HG03457 (cell line): ENCODE data around the gene ASCC1.
A peak's percentile ranks its signal among the peaks of the same experiment; 100 is the strongest.
"Not testable (repeated sequence)": the region's sequence is repeated elsewhere in the genome, so short reads cannot be mapped to it uniquely, and the experiment has no call there.

Source experiments
- ATAC-seq: cut with Tn5 transposase; IDR thresholded peaks from one replicate; pipeline ENCODE4 v1.9.1; 2021; ENCODE audit warnings: moderate number of reproducible peaks; ENCODE audit not compliant: unreplicated experiment

Gene ASCC1

DNA sequence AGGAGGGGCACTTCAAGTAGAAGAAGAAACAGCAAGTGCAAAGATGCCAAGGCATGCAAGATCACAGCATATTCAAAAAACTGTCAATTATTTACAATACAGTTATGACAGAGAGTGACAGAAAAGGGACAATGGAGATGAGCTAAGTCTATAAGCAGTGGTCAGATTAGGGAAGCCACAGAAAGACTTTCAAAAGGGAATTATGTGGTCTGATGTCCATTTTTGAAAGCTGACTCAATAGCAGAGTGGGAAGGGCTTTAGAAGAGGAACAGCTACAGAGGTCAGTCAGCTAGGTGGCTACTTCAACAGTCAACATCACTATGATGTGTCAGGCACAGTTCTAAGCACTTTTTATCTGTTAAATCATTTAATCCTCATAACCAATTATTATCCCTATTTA, 82.6 kb downstream of the ASCC1 start:
- ATAC-seq = peak; percentile 68

DNA sequence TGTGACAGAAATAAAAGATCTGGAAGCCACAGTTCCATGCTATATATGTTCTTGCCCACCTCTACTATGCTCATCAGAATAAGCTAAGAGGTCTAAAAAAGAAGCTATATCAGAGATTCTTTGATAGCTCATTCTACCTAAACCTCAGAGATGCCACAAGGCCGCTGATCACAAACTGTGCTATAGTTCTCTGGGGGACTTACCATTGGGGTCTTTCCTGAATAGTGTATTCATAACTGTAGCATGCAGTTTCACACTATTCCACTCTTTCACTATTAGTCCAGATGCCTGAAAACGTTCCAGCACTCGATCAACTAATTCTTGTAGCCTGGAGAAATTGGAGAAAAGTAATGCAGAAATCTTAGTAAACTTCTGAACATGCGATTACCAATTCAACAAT, 83.2 kb downstream of the ASCC1 start:
- ATAC-seq = no peak

DNA sequence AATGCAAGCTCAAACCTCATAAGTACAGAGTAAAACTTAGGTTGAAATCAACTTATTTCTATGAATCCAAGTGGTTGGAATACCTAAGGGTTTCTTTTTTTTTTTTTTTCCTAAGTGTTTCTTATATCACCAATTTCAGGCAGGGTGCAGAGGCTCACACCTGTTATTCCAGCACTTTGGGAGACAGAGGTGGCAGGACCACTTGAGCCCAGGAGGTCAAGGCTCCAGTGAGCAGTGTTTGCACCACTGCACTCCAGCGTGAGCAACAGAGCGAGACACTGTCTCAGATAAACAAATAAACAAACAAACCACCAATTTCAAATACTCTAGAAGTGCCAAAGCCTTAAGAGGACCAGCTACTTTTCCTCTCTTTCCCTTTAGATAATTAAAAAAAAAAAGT, 88.5 kb downstream of the ASCC1 start:
- ATAC-seq = no peak

DNA sequence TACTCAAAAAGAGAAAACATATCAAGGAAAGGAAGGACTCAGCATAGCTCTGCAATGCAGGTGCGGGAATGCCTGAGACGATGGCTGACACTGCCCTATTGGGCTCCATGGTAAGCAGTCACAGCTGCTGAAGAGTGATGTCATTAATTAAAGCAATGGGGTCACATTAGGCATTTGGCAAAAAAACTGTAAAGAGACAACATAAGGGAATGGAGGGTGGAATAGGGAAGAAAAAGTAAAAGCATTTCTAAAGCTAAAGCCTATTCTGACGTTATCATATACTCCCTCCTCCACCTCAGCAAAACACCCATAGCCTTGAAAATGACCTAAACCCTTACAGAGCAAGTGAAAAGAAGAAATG, 89.2 kb downstream of the ASCC1 start:
- ATAC-seq = no peak

DNA sequence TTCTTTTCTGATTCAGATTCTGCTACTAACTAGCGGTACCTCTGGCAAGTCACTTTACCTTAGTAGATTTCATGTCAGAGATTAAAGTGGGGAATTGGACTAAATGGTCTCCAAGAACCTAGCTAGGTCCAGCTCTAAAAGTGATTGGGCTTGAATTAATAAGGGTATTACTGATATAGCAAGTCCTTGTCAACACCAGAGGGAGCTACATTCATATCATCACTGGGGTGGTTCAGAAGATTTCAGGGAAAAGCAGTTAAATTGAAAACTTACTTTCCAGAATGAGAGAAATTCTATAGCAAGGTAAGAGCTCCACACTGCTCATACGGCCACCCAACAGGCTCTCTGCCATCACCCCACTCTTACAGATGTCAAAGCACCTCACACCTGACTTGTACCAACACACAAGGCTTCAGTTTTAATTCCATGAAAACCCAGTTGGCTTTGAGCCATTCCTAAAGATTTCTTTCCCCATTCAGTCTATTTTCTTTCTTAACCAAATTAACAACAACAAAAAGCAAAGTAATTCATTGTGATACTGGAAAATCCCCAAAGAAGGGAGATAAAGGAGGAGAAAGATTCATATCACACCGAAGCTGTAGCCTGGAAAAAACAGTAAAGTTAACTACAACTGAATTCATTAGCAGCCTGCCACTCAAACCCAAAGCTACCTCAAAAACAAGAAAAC, 89.7 kb downstream of the ASCC1 start:
- no peak for ATAC-seq

DNA sequence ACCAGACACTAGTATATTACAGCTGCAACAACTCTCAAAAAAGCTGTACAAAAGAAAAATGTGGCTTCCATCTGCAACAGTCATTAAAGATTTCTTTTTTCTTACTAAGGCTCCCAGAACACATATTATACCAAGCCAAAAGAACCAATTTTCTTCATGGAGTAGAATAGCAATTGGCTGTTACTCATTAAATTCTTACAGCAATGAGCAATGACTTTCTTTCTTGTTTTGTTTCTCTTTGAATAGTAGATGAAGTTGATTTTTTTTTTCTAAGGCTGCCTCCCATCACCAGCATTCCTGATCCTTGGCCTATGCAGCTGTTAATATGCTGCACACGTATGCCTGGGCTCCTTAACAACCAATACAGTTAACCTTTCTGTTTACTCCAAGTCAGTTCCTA, 91.1 kb downstream of the ASCC1 start:
- ATAC-seq = no peak

DNA sequence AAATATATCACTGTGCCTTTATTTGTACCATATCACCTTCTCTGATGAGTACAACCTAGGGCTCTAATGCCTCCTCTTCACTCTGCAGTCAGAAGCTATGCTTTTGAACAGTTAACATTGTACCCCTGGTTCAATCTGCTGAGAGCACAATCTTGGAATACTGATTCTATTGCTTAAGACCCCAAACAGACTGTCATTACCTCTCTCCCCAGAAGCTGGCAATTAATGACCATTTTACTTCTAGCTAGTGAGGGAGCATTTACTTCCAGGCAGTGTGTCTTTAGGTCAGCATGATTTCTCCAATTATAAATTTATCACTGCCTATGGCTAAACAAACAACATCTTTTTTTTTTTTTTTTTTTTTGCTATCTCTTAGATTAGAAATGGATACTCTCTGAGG, 91.7 kb downstream of the ASCC1 start:
- no peak for ATAC-seq

DNA sequence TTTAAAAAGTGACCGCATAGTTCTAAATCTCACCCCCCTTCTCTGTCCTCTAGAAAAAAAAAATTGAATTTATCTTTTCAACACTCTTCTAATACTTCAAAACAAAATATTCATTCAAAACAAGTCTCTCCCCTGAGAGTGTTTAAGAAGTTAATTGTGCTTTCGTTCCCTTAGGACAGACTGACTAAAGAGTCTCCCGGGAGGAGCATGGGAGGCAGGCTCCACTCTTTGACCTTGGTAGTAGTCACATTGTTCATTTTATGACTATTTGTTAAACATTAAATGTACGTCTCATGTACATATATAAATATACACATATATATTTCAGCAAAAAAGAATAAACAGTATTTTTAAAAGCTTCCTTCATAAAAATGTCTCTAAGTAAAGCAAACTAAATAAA, 92.5 kb downstream of the ASCC1 start:
- ATAC-seq = no peak

DNA sequence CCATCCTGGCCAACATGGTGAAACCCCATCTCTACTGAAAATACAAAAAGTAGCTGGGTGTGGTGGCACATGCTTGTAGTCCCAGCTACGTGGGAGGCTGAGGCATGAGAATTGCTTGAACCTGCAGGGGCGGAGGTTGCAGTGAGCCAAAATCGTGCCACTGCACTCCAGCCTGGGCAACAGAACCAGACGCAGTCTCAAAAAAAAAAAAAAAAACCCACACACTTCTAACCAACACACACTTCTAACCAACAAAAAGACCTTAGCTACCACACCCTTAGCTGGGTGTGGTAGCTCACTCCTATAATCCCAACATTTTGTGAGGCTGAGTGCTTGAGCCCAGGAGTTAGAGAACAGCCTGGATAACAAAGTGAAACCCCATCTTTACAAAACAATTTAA, 93.9 kb downstream of the ASCC1 start:
- ATAC-seq = no peak

DNA sequence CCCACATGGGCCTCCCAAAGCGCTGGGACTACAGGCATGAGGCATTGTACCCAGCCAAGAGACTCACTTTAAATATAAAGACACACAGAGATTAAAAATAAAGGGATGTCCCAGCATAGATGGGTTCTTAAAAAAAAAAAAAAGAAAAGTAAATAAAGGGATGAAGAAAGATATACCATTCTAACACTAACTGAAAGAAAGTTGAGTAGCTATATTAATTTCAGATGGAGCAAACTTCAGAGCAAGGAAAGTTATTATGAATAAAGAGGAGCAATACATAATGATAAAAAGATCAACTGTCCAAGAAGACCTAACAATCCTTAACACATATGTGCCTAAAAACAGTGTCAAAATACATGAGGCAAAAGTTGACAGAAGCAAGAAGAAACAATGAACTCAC, 94.7 kb downstream of the ASCC1 start:
- no peak for ATAC-seq

DNA sequence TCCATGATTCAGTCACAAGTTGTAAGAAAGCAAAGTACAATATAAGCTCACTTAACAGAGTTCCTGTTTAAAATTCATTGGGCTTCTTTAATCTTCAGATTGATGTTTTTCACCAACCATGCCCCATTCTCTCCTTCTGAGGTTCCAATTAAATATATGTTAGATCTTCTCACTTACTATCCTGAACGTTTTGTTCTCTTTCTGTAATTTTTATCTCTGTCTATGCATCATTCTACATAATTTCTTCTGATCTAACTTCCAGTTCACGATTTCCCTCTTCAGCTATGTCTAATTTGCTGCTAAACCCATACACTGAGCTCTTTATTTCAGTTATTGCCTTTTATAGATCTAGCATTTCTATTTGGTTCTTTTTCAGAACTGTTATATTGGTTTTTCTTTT, 99.7 kb downstream of the ASCC1 start:
- ATAC-seq = no peak

DNA sequence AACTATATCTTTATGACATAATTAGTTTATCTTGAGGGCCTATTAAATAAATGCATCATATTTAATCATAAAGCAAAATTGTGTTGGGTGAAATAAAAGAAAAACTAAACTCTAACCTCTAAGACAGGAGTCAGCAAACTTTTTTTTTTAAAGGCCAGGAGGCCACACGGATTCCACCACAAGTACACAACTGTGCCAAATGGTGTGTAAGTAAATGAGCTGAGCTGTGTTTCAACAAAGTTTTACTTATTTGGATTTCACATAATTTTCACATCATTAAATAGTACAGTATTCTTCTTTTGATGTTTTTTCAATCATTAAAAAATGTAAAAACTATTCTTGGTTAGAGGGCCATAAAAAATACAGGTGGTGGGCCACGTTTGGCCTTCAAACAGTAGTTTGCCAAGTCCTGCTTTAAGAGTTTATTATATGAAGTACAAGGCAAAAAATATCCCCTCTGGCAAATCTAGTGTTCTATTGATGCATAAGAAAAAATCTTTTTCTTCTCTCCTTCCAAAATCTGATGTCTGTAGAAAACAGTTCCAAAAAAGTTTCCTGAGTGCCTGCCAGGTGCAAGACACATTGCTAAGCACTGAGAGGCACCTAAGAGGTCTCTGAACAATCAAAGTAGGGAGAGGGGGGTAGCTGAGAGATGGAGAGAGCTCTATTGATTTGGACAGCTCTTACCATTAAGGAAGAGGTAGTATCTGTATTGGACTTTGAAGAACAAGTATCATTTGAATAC, 101.2 kb downstream of the ASCC1 start:
- ATAC-seq = no peak

DNA sequence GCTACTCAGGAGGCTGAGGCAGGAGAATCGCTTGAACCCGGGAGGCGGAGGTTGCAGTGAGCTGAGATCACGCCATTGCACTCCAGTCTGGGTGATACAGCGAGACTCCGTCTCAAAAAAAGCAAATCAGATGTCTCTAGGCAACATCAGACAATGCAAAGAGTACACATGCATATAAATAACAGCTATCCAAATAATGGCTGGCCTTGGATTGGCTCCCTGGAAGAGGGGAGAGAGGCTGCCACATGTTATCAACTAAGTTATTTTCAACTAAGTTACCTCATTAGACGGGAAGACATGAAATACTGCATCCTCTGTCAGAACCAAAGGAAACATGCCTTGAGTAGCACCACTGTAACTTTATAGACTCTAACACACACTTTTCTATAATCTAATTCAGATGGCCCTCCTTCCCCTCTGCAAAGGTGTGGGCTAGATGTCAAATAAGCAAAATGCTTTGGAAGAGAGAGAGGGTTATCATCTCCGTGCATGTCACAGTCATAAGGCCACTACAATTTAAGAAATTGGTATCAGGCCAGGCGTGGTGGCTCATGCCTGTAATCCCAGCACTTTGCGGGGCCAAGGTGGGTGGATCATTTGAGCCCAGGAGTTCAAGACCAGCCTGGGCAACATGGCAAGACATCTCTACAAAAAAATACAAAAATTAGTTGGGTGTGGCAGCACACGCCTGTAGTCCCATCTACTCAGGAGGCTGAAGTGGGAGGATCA, 105.2 kb downstream of the ASCC1 start:
- no peak for ATAC-seq

DNA sequence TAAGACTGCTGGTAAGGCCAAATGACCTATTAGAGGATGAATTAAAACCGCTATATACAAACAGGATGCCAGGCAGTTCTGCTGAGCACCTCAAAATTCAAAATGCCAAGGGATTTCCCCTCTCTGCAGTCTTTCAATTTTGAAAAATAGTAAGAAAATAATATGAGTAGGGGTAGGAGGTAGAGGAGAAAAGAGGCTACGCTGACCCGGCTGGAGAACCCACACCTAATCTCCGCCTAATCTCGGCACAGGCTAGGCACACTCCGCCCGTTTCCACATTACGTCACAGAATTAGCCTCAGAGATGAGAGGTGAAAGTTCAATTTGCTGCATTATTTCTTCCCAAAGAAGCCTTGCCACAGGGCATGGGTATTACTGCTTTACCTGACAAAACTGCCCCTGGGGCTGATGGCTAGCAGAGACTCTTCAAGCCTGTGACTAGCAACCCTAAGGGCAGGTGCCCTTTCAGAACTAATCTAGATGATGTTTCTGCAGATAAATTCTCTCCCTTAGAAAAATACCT, 106.4 kb downstream of the ASCC1 start:
- no peak for ATAC-seq

DNA sequence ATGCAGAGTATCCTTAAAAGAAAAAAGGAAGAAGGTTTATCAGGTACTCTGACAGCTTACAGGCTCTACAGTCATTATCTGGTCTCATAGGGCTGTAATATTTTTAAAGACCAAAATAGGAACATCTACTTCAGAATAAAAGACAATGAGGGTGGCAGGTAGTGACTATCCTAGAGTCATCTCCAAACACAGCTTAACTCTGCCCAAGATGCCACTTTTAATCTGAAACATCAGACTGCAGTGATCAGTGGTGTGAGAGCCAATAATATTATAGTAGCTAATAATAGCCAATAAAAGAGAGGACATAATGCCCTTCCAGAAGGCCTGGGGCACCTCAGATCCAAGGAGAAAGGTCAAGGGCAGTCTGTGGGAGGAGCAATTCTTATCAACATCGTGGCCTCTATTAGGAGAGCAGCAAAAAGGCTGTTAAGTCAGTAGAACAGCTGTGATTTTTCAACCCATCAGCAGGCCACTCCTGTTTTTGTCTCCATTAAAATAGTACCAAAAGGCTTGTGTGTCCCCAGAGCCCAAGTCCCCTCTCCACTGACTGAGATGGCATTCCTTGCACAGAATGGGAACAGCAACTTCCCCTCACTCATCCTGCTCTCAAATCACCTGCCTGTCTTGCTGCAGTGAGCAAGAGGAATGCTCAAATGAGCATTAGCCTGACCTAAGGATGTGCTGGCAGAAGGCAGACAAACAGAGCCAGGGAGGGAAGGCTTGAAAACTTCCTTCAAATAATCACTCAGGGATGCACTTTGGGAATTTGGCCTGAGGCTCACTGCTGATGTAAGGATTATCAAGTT, 107.0 kb downstream of the ASCC1 start:
- no peak for ATAC-seq

DNA sequence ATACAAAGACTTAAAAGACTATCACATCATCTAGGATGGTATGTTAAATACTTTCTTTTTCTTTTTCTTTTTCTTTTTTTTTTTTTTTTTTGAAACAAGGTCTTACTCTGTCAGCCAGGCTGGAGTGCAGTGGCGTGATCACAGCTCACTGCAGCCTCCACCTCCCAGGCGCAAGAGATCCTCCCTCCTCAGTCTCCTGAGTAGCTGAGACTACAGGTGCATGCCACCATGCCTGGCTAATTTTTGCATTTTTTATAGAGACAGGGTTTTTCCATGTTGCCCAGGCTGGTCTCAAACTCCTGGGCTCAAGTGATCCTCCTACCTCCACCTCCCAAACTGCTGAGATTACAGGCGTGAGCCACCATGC, 108.1 kb downstream of the ASCC1 start:
- ATAC-seq = not testable (repeated sequence)

DNA sequence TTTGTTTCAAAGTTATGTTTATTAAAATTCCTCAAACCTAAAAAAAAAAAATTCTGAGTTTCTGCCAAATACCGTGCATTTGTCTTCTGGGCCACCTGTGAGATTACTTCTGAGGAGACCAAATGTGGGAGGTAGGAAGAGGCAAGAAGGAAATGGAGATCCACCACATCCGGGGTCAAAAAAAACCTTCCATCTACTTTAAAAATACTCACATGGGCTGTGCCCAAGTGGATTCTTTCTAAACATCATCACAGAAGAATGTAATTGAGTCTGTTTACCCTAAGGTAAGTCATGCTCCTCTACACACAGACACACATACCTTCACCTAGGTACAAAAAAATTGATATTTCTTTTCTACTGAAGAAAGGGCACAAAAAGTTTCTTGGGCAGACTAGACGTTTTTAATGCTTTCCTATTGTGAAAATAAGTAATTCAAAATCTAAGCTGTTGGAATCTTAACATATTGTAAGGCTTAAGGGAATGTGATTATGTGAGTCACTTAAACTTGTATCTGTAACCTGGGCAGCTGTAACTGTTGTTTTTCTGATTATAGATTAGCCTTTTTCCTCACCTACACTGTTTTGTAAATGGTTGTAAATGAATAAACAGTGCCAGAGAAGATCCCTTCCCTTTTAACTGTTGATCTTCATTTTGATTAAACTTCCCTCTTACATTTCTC, 108.6 kb downstream of the ASCC1 start:
- no peak for ATAC-seq

DNA sequence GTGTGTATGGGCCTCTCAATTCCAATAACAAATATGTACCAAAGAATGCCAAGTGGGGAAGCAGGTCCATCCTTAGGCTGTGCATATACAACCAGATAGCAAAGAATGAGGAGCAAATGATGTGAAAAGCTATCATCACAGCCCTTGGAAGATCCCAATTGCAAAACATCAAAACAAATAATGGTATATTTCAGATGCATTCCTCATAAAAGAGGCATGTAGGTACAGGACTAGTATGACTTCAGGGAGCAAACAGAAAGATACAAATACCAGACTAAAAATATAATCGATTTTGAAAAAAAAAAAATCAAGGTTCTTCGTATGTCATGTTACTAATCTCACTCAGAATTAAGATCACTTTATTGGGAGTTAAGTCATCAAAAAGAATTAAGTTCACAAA, 109.2 kb downstream of the ASCC1 start:
- ATAC-seq = no peak

DNA sequence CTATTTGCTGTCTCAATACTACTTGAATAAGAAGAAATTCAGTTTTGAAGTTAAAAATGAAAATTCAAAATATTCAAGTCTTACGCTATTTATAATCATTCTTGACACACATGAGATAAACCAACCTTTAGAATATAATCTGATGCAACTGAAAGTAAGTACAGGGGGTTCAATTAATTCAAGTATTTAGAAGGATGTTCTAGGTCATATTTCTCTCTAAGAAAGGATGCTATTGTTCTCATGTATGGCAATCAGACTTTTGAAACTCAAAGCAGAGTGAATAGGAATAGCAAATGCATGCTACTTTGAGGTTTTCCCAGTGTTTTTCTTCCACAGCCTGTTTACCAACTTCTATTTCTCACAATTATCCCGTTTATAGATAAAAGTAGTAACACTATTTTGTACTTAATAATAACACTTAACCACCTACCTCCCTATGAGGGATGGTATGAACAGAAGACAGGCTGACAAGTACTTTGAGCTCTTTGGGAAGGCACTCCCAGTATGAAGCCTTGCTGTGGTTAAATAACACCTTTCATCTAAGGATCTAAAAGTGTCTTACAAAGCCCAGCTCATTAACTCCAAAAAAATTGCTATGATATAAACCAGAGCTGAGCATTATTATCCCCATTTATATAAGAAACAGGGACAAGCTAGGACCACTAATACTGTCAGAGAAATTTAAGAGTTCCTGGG, 109.8 kb downstream of the ASCC1 start:
- no peak for ATAC-seq

DNA sequence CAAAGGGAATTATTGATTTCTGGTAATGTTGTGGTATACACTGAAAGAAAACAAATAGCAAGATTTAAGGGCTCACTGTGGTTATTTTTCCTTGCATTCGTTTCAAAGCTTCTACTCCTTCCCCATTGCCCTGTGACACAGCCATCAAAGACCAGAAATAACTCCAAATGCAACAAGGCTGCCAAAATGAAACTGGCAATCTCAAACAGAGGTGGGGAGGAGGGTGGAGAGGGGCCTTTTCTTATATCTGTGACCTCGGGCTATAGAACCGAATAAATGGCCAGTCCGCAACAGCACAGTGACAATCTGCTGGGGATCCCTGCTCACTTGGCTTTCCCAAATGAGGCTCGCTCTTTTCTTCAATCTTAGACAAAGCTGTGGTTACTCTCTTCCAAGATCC, 110.4 kb downstream of the ASCC1 start:
- ATAC-seq = no peak
